B cell (primary cell): ENCODE measurements around the gene RUBCNL. TPM values are rescaled to one million over a fixed set of nuclear protein-coding genes. Genes with fewer than 3 reads are reported as not detected.

Source experiments
- ATAC-seq: fragments of 200-7000 bp; cut with Tn5 transposase; one replicate; pipeline ENCODE4 v1.10.0; 2021; ENCODE audit warnings: low read depth, mild to moderate bottlenecking, moderate number of reproducible peaks, moderate library complexity
- CTCF ChIA-PET: fragments of 350-600 bp; sonication (Branson Sonifier 250); formaldehyde crosslinking; loops from one replicate; lab custom pipeline; 2021; ENCODE audit warnings: antibody characterized with exemption, inconsistent platforms; lab: Charles Lee
- POLR2A ChIA-PET: fragments of 350-600 bp; sonication (Branson Sonifier 250); formaldehyde crosslinking; loops from one replicate; lab custom pipeline; 2021; ENCODE audit warnings: antibody characterized with exemption; lab: Charles Lee
- DNase-seq: peaks from one replicate; pipeline ENCODE4 v3.0.0; 2013
- H2AFZ ChIP-seq: 2 replicates; pipeline ENCODE4 v1.6.1; 2012; ENCODE audit warnings: mild to moderate bottlenecking, low read depth, low read length; ENCODE audit not compliant: insufficient read depth, poor library complexity, severe bottlenecking
- H3K27ac ChIP-seq, 2 donors: 1 replicate in 1 of 2; 2 replicates in 1 of 2; pipeline ENCODE4 v1.5.1; 2012 to 2013; ENCODE audit warnings: low read length in 2 of 2, mild to moderate bottlenecking in 2 of 2, moderate library complexity in 1 of 2
- H3K27me3 ChIP-seq, 4 experiments: fragments of 200-600 bp in 1 of 4; sonication (generic) in 1 of 4; replicated peaks in 1 of 4; 1 replicate in 2 of 4; 2 replicates in 2 of 4; pipeline versions ENCODE4 v1.6.1 to v1.7.0; 2013 to 2016; ENCODE audit warnings: low read length in 3 of 4, mild to moderate bottlenecking in 2 of 4, mixed read lengths in 1 of 4, moderate library complexity in 1 of 4; ENCODE audit not compliant: insufficient read depth in 4 of 4, control insufficient read depth in 3 of 4; ENCODE audit errors: control extremely low read depth in 1 of 4
- H3K36me3 ChIP-seq, 2 experiments: replicated peaks in 1 of 2; 1 replicate in 1 of 2; 2 replicates in 1 of 2; pipeline versions ENCODE4 v1.6.1 to v1.7.1; 2013; ENCODE audit warnings: low read length in 1 of 2; ENCODE audit not compliant: insufficient read depth in 2 of 2, control insufficient read depth in 1 of 2; ENCODE audit errors: control extremely low read depth in 1 of 2, extremely low read depth in 1 of 2
- H3K4me1 ChIP-seq, 2 donors: fragments of 200-600 bp in 1 of 2; sonication (generic) in 1 of 2; 1 replicate in 1 of 2; 2 replicates in 1 of 2; pipeline versions ENCODE4 v1.5.1 to v1.6.1; 2013 to 2017; ENCODE audit warnings: low read length in 2 of 2; ENCODE audit not compliant: control insufficient read depth in 2 of 2, insufficient read depth in 2 of 2
- H3K4me2 ChIP-seq: replicated peaks from 2 replicates; pipeline ENCODE3; 2012; ENCODE audit warnings: mild to moderate bottlenecking, low read depth, low read length; ENCODE audit not compliant: poor library complexity, severe bottlenecking
- H3K4me3 ChIP-seq, 5 experiments: fragments of 200-600 bp in 1 of 5; sonication (generic) in 1 of 5; 1 replicate in 3 of 5; 2 replicates in 2 of 5; pipeline versions ENCODE4 v1.5.1 to v1.7.0; 2011 to 2016; ENCODE audit warnings: low read length in 4 of 5, mild to moderate bottlenecking in 4 of 5, low read depth in 2 of 5, control low read depth in 1 of 5, moderate library complexity in 1 of 5; ENCODE audit not compliant: insufficient read depth in 1 of 5; ENCODE audit errors: control extremely low read depth in 1 of 5, extremely low read depth in 1 of 5
- H3K79me2 ChIP-seq: fragments of 200-600 bp; sonication (generic); one replicate; pipeline ENCODE4 v1.6.0; 2016; ENCODE audit warnings: low read length; ENCODE audit not compliant: control insufficient read depth, insufficient read depth
- H3K9ac ChIP-seq: fragments of 200-600 bp; sonication (generic); 2 replicates; pipeline ENCODE4 v1.6.1; 2017; ENCODE audit warnings: mild to moderate bottlenecking, low read length, moderate library complexity
- H3K9me3 ChIP-seq, 3 donors: one replicate each; pipeline versions ENCODE4 v1.6.1 to v1.7.1; 2013; ENCODE audit warnings: low read length in 2 of 3; ENCODE audit not compliant: control insufficient read depth in 2 of 3, insufficient read depth in 1 of 3; ENCODE audit errors: control extremely low read depth in 1 of 3
- H4K20me1 ChIP-seq: 2 replicates; pipeline ENCODE4 v1.6.0; 2012; ENCODE audit warnings: mild to moderate bottlenecking, low read length; ENCODE audit not compliant: insufficient read depth, control insufficient read depth, poor library complexity, severe bottlenecking
- H3K27ac Mint-ChIP-seq: one replicate; pipeline ENCODE4 v1.8.0; 2021; ENCODE audit warnings: mixed read lengths
- H3K27me3 Mint-ChIP-seq: one replicate; pipeline ENCODE4 v1.8.0; 2021; ENCODE audit warnings: mixed read lengths
- H3K4me1 Mint-ChIP-seq: one replicate; pipeline ENCODE4 v1.8.0; 2021; ENCODE audit warnings: mixed read lengths
- H3K4me3 Mint-ChIP-seq: one replicate; pipeline ENCODE4 v1.8.0; 2021; ENCODE audit warnings: mixed read lengths
- H3K9me3 Mint-ChIP-seq: one replicate; pipeline ENCODE4 v1.8.0; 2022; ENCODE audit warnings: mixed read lengths; ENCODE audit not compliant: insufficient read depth
- CTCF ChIP-seq: fragments of 200-600 bp; IDR thresholded peaks from one replicate; pipeline ENCODE4 v1.8.0; 2022; ENCODE audit warnings: antibody characterized with exemption, mild to moderate bottlenecking
- EZH2 ChIP-seq: IDR thresholded peaks from 2 replicates; pipeline ENCODE4 v1.6.1; 2012; ENCODE audit warnings: borderline replicate concordance, low read depth, mild to moderate bottlenecking, moderate library complexity, low read length; ENCODE audit not compliant: insufficient read depth, poor library complexity, severe bottlenecking
- WGBS: methylation state at CpG from one replicate; pipeline ENCODE4 v1.1.5; 2013; ENCODE audit warnings: missing lambda C conversion rate; ENCODE audit not compliant: insufficient coverage; 5-methylcytosine and 5-hydroxymethylcytosine counted together
- intact Hi-C: fragments of 100-400 bp; cut with micrococcal nuclease; formaldehyde crosslinking; loops from one replicate; pipeline ENCODE4 v1.10.0; 2022
- polyA plus RNA-seq: library from polyadenylated mRNA; depleted of rRNA; stranded (reverse); fragments of >200 nt; gene quantifications from 2 replicates; pipeline ENCODE4 v1.2.3, GENCODE V29; 2012
- total RNA-seq, 2 donors: library from RNA; stranded (reverse); fragments of 120-200 nt in 1 of 2; gene quantifications; 1 replicate in 1 of 2; 2 replicates in 1 of 2; pipeline versions ENCODE4 v1.2.3 to v1.2.4, GENCODE V29; 2013 to 2022

The RUBCNL gene
- total and polyA plus RNA-seq, 2 donors (not counting 1 experiment from before 2014, with no cell fraction given): 185 to 370 TPM

- no peak overlapping the region for H3K27ac ChIP-seq
- H3K9me3 ChIP-seq: no peaks in the 10 kb centered on the region
- Mint-ChIP-seq H3K27ac (peak overlapping the region; percentile 72), H3K4me3 (no peak overlapping the region), H3K27me3 (no peaks in the 10 kb centered on the region), H3K9me3 (no peaks in the 10 kb centered on the region), H3K4me1 (peaks cover 3% of the 10 kb centered on the region)
- no peak for ATAC-seq
- intact Hi-C loops: no loop called here
- H3K27me3 ChIP-seq: no peaks in the 10 kb centered on the region
- H3K9ac ChIP-seq: no peak overlapping the region
- H3K4me3 ChIP-seq: no peak overlapping the region
- ChIA-PET CTCF (interaction anchor here (0.9 to 1.0 kb wide), 2 partner anchors 19 to 29 kb away, joined by 3 read pairs; no protein-coding TSS in a partner anchor), POLR2A (interaction anchor here (1.0 kb wide), 1 partner anchor 32 kb away, joined by 3 read pairs; no protein-coding TSS in a partner anchor)
- no peak overlapping the region for H2AFZ ChIP-seq
- peaks cover 21% of the 10 kb centered on the region for H3K79me2 ChIP-seq
- no peaks in the 10 kb centered on the region for H3K4me1 ChIP-seq
- H4K20me1 ChIP-seq: peaks cover 37% of the 10 kb centered on the region
- TF ChIP-seq EZH2 (no peak), CTCF (no peak)
- over 99% methylated on average over 10 of the region's 11 CpGs for WGBS
- no peak overlapping the region for H3K4me2 ChIP-seq
- DNase-seq: no peak
- peaks cover 17 to 89% of the 10 kb centered on the region in 2 experiments for H3K36me3 ChIP-seq
These were observed 37.0 kb downstream of the RUBCNL start for GRCh38 chr13:46350003-46350402.

- no peak overlapping the region for H3K4me2 ChIP-seq
- intact Hi-C loops: no loop called here
- CTCF ChIA-PET: no interaction called here
- Mint-ChIP-seq H3K4me3 (no peak overlapping the region), H3K4me1 (peaks cover 8% of the 10 kb centered on the region), H3K9me3 (no peaks in the 10 kb centered on the region), H3K27ac (peak overlapping the region; percentile 50), H3K27me3 (no peaks in the 10 kb centered on the region)
- no peak for ATAC-seq
- no peaks in the 10 kb centered on the region for H3K9me3 ChIP-seq
- H3K79me2 ChIP-seq: peaks cover 21% of the 10 kb centered on the region
- H3K4me1 ChIP-seq: no peaks in the 10 kb centered on the region
- peaks cover 41% of the 10 kb centered on the region for H4K20me1 ChIP-seq
- H3K36me3 ChIP-seq: peaks cover 15 to 89% of the 10 kb centered on the region in 2 experiments
- no peak overlapping the region for H3K27ac ChIP-seq
- H3K27me3 ChIP-seq: no peaks in the 10 kb centered on the region
- DNase-seq: no peak
- TF ChIP-seq CTCF (no peak), EZH2 (no peak)
- no peak overlapping the region for H3K9ac ChIP-seq
- H2AFZ ChIP-seq: no peak overlapping the region
- POLR2A ChIA-PET: interaction anchor here (1.0 kb wide), 1 partner anchor 33 kb away, joined by 3 read pairs; no protein-coding TSS in a partner anchor
- H3K4me3 ChIP-seq: no peak overlapping the region
- WGBS: 100% methylated on average over 1 of the region's 1 CpG
These were observed 38.1 kb downstream of the RUBCNL start for GRCh38 chr13:46348961-46349360.
